ENCODE data around the gene ATP5ME. TPM values are rescaled to one million over a fixed set of nuclear protein-coding genes. Genes with fewer than 3 reads are reported as not detected.

Gene ATP5ME
- total and polyA plus RNA-seq, 2 of the 13 experiments (the other 11 are each of a cell fraction or from before 2014, with no cell fraction given) = 305 to 753 TPM

DNA sequence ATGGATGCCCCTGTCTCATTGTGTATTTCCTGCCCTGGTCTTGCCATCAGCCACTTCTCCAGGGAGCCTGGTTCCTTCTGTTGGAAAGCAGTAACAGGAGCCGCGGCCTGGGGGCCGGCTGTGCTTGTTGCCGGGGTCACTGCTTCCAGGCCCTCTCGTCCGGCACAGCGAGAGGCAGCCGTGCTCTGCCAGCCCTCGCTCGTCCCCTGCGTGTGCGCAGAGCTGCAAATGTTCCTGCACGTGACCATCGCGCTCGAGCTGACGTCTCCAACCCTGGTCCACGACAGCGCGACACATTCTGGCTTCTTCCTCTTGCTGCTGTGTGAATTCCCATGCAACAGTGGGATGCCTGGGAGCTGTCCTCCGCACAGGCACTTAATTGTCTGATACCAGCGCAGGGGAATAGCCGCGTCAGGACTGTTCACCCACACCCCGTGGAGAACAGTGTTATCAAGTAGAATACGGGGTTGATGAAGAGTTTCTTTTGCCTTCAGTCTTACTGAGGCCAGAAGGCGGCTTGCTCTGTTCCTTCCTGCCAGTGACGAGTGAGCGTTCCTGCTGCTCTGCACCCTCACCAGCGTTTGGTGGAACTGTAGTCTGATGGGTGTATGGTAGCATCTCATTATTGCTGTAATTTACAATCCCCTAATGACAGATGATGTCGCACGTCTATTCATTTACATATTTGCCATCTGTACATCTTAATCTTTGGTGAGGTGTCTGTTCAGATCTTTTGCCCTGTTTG, 36.4 kb downstream of the ATP5ME start:
- no peak overlapping the region for H3K9ac ChIP-seq (ENCODE audit: insufficient read depth, low read depth, low read length)
- no peaks in the 10 kb centered on the region for H3K79me2 ChIP-seq (ENCODE audit: insufficient read depth, low read length)
- no peaks in the 10 kb centered on the region for H3K4me1 ChIP-seq (ENCODE audit: insufficient read depth, low read length)
- intact Hi-C loops (cut with micrococcal nuclease; ENCODE audit: unreplicated experiment) = no loop called here
- H3K27me3 ChIP-seq (ENCODE audit: control insufficient read depth in 1 of 2, insufficient read depth in 2 of 2, low read length in 2 of 2) = peaks cover 6 to 45% of the 10 kb centered on the region in 2 experiments; a peak in 4 of 5 replicates
- H2AFZ ChIP-seq (ENCODE audit: low read length) = no peak overlapping the region
- ATAC-seq = no peak
- no TSS peak for BruUV-seq (replicated peaks)
- CTCF ChIA-PET (ENCODE audit: low intra/inter-chr PET ratio, low total read pairs) = no interaction called here
- in situ Hi-C loops (cut with HindIII; ENCODE audit: extremely low pct_ligation_motif_present, low pct_unique_long_range_greater_than_20kb) = no loop called here
- peaks cover 9% of the 10 kb centered on the region; the same call in 1 of the 2 replicates for H3K9me3 ChIP-seq (ENCODE audit: low read length)
- no peaks in the 10 kb centered on the region for H4K20me1 ChIP-seq (ENCODE audit: insufficient read depth, low read length)
- no peaks in the 10 kb centered on the region for H3K36me3 ChIP-seq (replicated peaks in 1 of 2; ENCODE audit: control insufficient read depth in 1 of 2, insufficient read depth in 2 of 2, low read length in 2 of 2)
- H3K4me3 ChIP-seq (replicated peaks in 1 of 3; ENCODE audit: insufficient read depth in 1 of 3, low read depth in 2 of 3, low read length in 3 of 3) = no peak overlapping the region
- POLR2A ChIA-PET = no interaction called here
- WGBS (ENCODE audit: low lambda C conversion rate) = 39% methylated on average over 19 of the region's 32 CpGs
- FAIRE-seq = no peak
- no peak overlapping the region for H3K27ac ChIP-seq (ENCODE audit: extremely low read length, insufficient read depth, low read length)
- no peak for DNase-seq (ENCODE audit: low spot score)
- 0 out of 2 replicates have a peak overlapping the region, but pooled peaks have one; percentile 18 for H3K4me2 ChIP-seq (ENCODE audit: low read depth, low read length)
- TF ChIP-seq, protein P1, sequence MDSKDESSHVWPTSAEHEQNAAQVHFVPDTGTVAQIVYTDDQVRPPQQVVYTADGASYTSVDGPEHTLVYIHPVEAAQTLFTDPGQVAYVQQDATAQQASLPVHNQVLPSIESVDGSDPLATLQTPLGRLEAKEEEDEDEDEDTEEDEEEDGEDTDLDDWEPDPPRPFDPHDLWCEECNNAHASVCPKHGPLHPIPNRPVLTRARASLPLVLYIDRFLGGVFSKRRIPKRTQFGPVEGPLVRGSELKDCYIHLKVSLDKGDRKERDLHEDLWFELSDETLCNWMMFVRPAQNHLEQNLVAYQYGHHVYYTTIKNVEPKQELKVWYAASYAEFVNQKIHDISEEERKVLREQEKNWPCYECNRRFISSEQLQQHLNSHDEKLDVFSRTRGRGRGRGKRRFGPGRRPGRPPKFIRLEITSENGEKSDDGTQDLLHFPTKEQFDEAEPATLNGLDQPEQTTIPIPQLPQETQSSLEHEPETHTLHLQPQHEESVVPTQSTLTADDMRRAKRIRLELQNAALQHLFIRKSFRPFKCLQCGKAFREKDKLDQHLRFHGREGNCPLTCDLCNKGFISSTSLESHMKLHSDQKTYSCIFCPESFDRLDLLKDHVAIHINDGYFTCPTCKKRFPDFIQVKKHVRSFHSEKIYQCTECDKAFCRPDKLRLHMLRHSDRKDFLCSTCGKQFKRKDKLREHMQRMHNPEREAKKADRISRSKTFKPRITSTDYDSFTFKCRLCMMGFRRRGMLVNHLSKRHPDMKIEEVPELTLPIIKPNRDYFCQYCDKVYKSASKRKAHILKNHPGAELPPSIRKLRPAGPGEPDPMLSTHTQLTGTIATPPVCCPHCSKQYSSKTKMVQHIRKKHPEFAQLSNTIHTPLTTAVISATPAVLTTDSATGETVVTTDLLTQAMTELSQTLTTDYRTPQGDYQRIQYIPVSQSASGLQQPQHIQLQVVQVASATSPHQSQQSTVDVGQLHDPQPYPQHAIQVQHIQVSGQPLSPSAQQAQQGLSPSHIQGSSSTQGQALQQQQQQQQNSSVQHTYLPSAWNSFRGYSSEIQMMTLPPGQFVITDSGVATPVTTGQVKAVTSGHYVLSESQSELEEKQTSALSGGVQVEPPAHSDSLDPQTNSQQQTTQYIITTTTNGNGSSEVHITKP (CRISPR knock-in tag; IDR thresholded peaks at IDR 0.05; ENCODE audit: low read depth) = no peak
- TF ChIP-seq, protein P2, sequence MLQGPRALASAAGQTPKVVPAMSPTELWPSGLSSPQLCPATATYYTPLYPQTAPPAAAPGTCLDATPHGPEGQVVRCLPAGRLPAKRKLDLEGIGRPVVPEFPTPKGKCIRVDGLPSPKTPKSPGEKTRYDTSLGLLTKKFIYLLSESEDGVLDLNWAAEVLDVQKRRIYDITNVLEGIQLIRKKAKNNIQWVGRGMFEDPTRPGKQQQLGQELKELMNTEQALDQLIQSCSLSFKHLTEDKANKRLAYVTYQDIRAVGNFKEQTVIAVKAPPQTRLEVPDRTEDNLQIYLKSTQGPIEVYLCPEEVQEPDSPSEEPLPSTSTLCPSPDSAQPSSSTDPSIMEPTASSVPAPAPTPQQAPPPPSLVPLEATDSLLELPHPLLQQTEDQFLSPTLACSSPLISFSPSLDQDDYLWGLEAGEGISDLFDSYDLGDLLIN (CRISPR knock-in tag; IDR thresholded peaks at IDR 0.05; ENCODE audit: borderline replicate concordance) = no peak
- TF ChIP-seq, protein P3, sequence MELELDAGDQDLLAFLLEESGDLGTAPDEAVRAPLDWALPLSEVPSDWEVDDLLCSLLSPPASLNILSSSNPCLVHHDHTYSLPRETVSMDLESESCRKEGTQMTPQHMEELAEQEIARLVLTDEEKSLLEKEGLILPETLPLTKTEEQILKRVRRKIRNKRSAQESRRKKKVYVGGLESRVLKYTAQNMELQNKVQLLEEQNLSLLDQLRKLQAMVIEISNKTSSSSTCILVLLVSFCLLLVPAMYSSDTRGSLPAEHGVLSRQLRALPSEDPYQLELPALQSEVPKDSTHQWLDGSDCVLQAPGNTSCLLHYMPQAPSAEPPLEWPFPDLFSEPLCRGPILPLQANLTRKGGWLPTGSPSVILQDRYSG (CRISPR knock-in tag; IDR thresholded peaks at IDR 0.05) = no peak
- TF ChIP-seq, protein P4, sequence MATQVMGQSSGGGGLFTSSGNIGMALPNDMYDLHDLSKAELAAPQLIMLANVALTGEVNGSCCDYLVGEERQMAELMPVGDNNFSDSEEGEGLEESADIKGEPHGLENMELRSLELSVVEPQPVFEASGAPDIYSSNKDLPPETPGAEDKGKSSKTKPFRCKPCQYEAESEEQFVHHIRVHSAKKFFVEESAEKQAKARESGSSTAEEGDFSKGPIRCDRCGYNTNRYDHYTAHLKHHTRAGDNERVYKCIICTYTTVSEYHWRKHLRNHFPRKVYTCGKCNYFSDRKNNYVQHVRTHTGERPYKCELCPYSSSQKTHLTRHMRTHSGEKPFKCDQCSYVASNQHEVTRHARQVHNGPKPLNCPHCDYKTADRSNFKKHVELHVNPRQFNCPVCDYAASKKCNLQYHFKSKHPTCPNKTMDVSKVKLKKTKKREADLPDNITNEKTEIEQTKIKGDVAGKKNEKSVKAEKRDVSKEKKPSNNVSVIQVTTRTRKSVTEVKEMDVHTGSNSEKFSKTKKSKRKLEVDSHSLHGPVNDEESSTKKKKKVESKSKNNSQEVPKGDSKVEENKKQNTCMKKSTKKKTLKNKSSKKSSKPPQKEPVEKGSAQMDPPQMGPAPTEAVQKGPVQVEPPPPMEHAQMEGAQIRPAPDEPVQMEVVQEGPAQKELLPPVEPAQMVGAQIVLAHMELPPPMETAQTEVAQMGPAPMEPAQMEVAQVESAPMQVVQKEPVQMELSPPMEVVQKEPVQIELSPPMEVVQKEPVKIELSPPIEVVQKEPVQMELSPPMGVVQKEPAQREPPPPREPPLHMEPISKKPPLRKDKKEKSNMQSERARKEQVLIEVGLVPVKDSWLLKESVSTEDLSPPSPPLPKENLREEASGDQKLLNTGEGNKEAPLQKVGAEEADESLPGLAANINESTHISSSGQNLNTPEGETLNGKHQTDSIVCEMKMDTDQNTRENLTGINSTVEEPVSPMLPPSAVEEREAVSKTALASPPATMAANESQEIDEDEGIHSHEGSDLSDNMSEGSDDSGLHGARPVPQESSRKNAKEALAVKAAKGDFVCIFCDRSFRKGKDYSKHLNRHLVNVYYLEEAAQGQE (IDR thresholded peaks at IDR 0.05; ENCODE audit: borderline replicate concordance in 1 of 2, low read depth in 1 of 2, low read length in 2 of 2) = no peak
- TF ChIP-seq, protein P5, sequence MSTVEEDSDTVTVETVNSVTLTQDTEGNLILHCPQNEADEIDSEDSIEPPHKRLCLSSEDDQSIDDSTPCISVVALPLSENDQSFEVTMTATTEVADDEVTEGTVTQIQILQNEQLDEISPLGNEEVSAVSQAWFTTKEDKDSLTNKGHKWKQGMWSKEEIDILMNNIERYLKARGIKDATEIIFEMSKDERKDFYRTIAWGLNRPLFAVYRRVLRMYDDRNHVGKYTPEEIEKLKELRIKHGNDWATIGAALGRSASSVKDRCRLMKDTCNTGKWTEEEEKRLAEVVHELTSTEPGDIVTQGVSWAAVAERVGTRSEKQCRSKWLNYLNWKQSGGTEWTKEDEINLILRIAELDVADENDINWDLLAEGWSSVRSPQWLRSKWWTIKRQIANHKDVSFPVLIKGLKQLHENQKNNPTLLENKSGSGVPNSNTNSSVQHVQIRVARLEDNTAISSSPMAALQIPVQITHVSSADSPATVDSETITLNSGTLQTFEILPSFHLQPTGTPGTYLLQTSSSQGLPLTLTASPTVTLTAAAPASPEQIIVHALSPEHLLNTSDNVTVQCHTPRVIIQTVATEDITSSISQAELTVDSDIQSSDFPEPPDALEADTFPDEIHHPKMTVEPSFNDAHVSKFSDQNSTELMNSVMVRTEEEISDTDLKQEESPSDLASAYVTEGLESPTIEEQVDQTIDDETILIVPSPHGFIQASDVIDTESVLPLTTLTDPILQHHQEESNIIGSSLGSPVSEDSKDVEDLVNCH (CRISPR knock-in tag; IDR thresholded peaks at IDR 0.05) = no peak
- TF ChIP-seq PHF21A (CRISPR knock-in tag; IDR thresholded peaks at IDR 0.05) (no peak), CHD2 (IDR thresholded peaks at IDR 0.05; ENCODE audit: low read depth, low read length) (no peak)

Measured in HepG2 (cell line).